Thoracic aorta endothelial cell (primary cell): ENCODE results near the gene DHRS11. TPM values are rescaled to one million over a fixed set of nuclear protein-coding genes. Genes with fewer than 3 reads are reported as not detected.

Experiments used
- total RNA-seq: library from RNA; depleted of rRNA; stranded (reverse); fragments of >200 nt; gene quantifications from 2 replicates; pipeline ENCODE4 v1.2.3, GENCODE V29; 2012

DHRS11 gene, protein sequence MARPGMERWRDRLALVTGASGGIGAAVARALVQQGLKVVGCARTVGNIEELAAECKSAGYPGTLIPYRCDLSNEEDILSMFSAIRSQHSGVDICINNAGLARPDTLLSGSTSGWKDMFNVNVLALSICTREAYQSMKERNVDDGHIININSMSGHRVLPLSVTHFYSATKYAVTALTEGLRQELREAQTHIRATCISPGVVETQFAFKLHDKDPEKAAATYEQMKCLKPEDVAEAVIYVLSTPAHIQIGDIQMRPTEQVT
- total RNA-seq = 6.5 and 8.8 TPM in 2 replicates

GRCh38 chr17:36591434-36592315 is at the start of gene DHRS11:
DHRS11 (plus strand) TSS chr17:36591879; CDS start chr17:36592010, 131 bp downstream.

DNA sequence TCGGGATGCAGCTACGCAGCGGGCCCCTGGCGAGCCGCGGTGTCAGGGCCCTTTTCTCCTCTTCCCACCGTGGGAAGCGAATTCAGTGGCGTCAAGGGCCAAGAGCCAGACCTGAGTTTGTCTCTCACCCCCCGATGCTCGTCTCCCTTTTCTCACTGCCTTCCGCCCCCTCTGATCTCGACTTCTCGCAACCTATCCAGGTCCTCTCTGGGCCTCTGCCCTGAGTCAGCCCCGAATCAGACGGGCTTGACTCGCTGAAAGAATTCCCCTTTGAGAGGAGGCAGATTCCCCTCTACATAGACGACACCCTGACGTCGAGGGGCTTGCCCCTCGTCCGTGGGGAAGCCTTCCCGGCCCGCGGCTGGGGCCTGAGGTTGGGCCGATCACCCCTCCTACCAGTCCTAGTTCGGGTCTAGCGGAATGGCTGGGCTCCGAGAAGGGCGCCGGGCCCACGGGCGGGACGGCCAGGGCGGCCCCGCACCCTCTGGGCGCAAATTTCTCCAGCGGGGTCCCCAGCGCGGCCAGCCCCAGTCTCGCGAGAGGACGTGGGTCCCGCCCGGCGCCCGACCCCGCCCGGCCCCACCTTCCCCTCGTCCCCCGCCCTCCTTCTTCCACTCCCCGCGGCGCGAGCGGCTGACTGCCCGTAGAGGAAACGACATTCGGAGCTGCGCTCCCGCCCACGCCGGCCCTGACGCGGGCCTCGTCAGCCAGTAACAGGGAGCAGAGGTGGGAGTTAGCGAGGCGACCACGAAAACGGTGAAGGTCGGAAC is 47.2 kb upstream of the DHRS11 start, which contains the start of gene GGNBP2:
GGNBP2 (plus strand) TSS at position 613 of the 770 bp plus-strand sequence. CDS start 806 bp downstream, outside the sequence.

GRCh38 chr17:36601303-36602029 is 9.8 kb downstream of the DHRS11 start, which contains the start of gene MRM1:
MRM1 (plus strand) TSS chr17:36601583; CDS start chr17:36601811, 228 bp downstream.

Other genes starting within 250 kb of the DHRS11 start
- gene TBC1D3H, start 203.4 kb upstream of the DHRS11 start, total RNA-seq = not detected in 2 replicates
- 29.4 and 32.0 TPM in 2 replicates for gene ZNHIT3, start 105.2 kb upstream of the DHRS11 start, total RNA-seq
- 101 and 107 TPM in 2 replicates for gene MYO19, start 57.0 kb upstream of the DHRS11 start, total RNA-seq
- 15.7 and 17.9 TPM in 2 replicates for gene PIGW, start 56.9 kb upstream of the DHRS11 start, total RNA-seq
- gene GGNBP2, start 47.0 kb upstream of the DHRS11 start, total RNA-seq = 64.8 and 65.8 TPM in 2 replicates
- 4.4 and 5.8 TPM in 2 replicates for gene MRM1, start 9.7 kb downstream of the DHRS11 start, total RNA-seq